Mammary epithelial cell (primary cell): ENCODE data around the gene AK4.

ENCODE experiments used
- CTCF ChIP-seq, 2 donors: IDR thresholded peaks in 1 of 2; conservative IDR thresholded peaks in 1 of 2; 2 replicates each; pipeline ENCODE4 v1.5.1; 2011 to 2012; ENCODE audit warnings: inconsistent platforms in 2 of 2, low read length in 2 of 2, mild to moderate bottlenecking in 2 of 2, control low read depth in 1 of 2, low read depth in 1 of 2; ENCODE audit not compliant: insufficient read depth in 1 of 2; ENCODE audit errors: extremely low read depth in 1 of 2
- EZH2 ChIP-seq: IDR thresholded peaks from 2 replicates; pipeline ENCODE4 v1.6.1; 2012; ENCODE audit warnings: low read length, inconsistent platforms, borderline replicate concordance

- TF ChIP-seq EZH2: no peak
- TF ChIP-seq CTCF (conservative IDR thresholded peaks at IDR 0.05 in 1 of 2, IDR thresholded peaks at IDR 0.05 in 1 of 2; ENCODE audit: extremely low read depth in 1 of 2, insufficient read depth in 1 of 2, low read depth in 1 of 2, low read length in 2 of 2): no peak
These were observed 107.7 kb downstream of the AK4 start for GRCh38 chr1:65255656-65256050.
